H7 (cell line): ENCODE results near the gene NR5A1. TPM values are rescaled to one million over a fixed set of nuclear protein-coding genes. Genes with fewer than 3 reads are reported as not detected.

Experiments used
- DNase-seq: peaks from one replicate; pipeline ENCODE4 v3.0.0; 2012
- H3K27me3 ChIP-seq: 2 replicates; pipeline ENCODE4 v1.6.0; 2011; ENCODE audit warnings: mild to moderate bottlenecking, low read length; ENCODE audit not compliant: control insufficient read depth, insufficient read depth
- H3K36me3 ChIP-seq: replicated peaks from 2 replicates; pipeline ENCODE4 v1.5.1; 2011; ENCODE audit warnings: low read length; ENCODE audit not compliant: control insufficient read depth, insufficient read depth
- H3K4me3 ChIP-seq: 2 replicates; pipeline ENCODE4 v1.5.1; 2011; ENCODE audit warnings: low read depth, mild to moderate bottlenecking, control low read depth, low read length, moderate library complexity; ENCODE audit not compliant: insufficient read depth
- total RNA-seq: library from RNA; depleted of rRNA; stranded (reverse); fragments of >200 nt; shearing (Covaris generic); gene quantifications from 2 replicates; pipeline ENCODE4 v1.2.3, GENCODE V29; 2014

Gene NR5A1
- total RNA-seq, 1 experiment from 2014 or later = 0.73 TPM

DNA sequence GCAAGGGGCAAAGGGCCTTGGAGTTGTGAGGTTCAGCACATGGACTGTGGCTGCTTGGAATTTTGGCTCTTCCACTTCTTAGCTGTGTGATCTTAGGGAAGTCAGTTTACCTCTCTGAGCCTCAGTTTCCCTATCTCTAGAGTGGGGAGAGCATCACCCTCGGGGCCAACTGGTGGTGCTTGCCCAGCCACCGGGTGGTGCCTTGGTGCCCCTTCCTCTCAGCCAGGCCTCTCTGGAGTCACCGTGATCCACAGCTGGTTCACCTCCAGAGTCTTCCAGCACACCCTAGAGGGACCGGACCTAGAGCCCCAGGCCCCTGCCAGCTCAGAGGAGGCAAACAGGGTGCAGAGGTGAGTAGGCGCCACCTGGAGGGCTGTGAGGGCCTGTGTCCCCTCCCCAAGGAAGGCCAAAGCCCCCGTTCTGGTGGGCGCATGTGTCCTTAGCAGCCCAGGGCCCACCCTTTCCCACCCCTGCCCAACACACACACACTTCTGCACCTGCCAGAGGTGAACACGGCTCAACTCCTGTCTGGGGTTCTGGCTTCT, 49.2 kb downstream of the NR5A1 start:
- Histone ChIP-seq H3K36me3 (no peaks in the 10 kb centered on the region), H3K4me3 (no peak overlapping the region), H3K27me3 (peaks cover 8% of the 10 kb centered on the region)
- DNase-seq = peak; percentile 68

DNA sequence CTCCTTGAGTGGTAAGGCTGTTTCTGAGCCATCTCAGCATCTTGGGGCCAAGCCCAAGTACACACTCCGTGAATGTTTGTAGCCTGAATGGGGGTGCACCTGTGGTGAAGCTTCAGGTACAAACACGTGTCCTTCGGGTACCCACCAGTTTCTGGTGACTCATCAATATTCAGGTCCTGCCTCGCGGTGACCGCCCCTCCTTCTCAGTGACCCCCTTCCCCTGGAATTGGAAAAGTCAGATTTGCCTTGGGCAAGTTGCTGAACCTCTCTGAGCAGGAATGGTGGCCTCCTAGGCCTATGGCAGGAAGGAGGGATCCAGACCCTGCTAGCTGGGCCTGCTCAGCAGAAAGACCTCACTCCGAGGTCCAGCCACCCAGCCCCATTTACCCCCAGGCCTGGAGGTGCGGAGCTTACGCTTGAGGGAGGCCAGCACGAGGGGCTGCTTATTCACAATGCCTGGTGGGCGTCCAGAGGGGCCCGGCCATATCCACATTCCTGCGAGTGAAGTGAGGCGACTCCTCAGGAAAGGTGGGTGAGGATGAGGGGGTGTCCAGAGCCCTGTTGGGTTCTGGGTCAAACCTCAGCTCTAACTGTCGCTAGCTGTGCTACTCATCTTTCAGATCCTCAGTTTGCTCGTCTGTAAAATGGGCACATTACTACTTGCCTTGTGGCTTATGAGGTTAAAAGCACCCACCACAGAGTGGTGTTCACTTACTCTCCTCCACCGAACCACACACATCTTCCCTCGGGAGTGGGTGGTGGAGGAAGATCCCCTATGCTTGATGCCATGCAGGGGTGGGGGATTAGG, 49.9 kb downstream of the NR5A1 start:
- peak; percentile 46 for DNase-seq
- Histone ChIP-seq H3K27me3 (peaks cover 15% of the 10 kb centered on the region), H3K4me3 (no peak overlapping the region), H3K36me3 (no peaks in the 10 kb centered on the region)

DNA sequence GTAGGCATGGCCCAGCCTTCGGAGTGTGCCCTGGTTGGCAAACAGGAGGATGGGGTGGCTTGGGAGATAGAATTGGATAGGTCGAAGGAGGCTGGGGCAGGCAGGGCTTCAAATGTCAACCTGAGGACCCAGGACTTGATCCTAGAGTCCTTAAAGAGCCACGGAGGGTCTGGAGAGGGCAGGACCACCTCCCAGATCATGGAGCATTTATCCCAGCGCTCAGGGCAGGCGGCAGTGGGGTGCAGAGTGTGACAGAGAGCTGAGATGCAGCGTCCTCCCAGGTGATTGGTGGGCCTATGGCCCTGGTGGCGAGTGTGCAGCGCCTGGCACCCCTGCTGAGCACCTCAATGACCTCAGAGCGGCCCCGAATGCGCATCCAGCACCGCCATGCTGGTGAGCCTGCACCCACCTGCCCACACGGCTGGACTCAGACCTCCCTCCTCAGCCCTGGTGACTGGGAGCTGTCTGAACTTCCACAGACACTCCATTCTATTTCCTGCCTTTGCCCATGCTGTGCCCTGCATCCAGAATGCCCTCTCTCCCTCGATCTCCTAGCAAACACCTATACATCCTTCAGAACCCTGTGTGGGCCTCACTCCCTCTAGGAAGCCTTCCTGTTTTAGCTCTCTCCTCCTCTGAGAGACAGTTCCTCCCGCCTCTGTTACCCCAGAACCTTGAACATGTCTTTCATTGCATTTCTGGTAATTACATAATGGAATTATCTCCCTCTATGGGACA, 50.7 kb downstream of the NR5A1 start:
- H3K27me3 ChIP-seq = peaks cover 22% of the 10 kb centered on the region
- H3K4me3 ChIP-seq = no peak overlapping the region
- DNase-seq = peak; percentile 63
- H3K36me3 ChIP-seq = no peaks in the 10 kb centered on the region

DNA sequence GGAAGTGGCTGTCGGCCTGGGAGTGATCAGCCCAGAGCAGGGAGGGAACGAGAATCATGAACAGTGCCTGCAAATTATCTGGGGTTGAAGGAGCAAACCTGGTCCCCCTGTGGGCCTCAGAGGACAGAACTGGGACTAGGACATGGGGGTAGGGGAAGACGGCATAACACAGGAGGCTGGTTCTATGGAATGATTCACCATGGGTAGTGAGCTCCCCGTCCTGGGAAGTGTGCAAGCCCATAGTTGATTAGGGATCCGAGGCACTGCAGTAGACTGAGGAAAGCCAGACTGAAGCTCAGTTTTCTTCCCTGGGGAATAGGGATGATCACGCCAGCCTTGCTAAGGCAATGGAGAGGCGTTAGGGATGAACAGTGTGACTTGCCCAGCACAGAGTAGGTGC, 51.4 kb downstream of the NR5A1 start:
- H3K4me3 ChIP-seq = no peak overlapping the region

DNA sequence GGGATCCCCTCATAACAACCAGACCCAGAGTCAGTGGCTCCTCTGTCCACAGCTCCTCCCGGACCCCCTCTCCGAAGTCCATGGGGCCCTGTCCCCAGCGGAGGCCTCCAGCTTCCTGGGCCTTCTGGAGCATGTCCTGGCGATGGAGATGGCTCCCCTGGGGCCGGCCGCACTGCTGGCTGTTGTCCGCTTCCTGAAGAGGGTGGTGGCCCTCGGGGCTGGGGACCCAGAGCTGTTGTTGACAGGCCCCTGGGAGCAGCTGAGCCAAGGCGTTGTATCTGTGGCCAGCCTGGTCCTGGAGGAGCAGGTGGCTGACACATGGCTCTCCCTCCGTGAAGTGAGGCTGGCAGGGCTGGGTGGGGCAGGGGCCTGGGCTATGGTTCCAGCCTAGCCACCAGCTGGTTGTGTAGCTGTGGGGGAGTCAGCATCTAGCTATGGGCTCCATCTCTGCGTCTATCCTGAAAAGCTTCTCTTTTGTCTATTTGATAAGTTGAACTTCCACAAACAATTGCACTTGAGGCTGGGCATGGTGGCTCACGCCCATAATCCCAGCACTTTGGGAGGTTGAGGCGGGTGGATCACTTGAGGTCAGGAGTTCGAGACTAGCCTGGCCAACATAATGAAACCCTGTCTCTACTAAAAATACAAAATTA, 52.3 kb downstream of the NR5A1 start:
- peaks cover 34% of the 10 kb centered on the region for H3K27me3 ChIP-seq
- no peak overlapping the region for H3K4me3 ChIP-seq
- no peaks in the 10 kb centered on the region for H3K36me3 ChIP-seq
- DNase-seq = no peak

More for the DNA sequence above, 51.4 kb downstream of the NR5A1 start:
- Histone ChIP-seq H3K36me3 (no peaks in the 10 kb centered on the region), H3K27me3 (peaks cover 29% of the 10 kb centered on the region)
- DNase-seq = no peak

DNA sequence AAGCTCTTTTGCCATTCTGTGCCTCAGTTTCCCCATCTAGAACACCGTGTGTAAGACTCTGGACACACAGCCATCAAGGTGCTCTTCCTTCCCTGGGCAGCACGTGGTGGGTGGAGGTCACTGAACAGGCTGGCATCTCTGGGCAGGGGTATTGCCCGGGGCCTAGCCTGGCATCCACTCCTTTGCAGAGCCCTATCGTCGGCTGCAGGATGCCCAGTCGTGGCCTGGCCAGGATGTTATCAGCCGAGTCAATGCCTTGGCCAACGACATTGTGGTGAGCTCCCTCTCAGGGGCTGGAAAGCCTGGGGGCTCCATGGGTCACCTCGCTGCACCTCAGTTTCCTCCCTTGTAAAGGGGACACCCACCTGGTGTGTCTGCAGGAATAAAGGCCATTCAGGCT, 52.9 kb downstream of the NR5A1 start:
- no peak for DNase-seq
- peaks cover 34% of the 10 kb centered on the region for H3K27me3 ChIP-seq
- H3K4me3 ChIP-seq = no peak overlapping the region

DNA sequence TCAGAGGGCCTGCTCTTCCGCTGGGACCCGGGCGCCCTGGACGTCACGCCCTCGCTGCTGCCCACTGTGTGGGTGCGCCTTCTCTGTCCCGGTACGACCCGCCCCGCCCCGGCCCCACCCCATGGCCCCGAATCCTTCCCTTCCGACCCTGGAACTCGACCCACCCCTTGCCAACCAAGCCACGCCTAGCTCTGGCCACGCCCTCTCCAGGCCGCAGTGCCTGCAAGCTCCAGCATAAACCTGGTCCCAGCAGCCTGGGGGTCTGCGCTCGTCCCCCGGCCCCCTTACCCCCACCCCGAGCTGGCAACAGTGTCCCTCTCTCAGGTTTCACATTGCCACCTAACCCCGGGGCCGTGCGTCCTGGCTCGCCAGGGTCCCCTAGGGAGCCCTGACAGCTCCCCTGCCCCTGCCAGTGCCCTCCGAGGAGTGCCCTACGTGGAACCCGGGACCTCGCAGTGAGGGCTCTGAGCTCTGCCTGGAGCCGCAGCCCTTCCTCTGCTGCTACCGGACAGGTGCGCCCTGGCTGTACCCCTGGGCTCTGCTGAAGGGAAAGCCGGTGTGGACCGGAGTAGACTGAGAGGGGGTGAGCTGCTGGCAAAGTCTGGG, 53.5 kb downstream of the NR5A1 start:
- H3K4me3 ChIP-seq = peak overlapping the region; percentile 47
- peaks cover 34% of the 10 kb centered on the region for H3K27me3 ChIP-seq
- DNase-seq = peak; percentile 92
- no peaks in the 10 kb centered on the region for H3K36me3 ChIP-seq

More for the DNA sequence above, 52.9 kb downstream of the NR5A1 start:
- H3K36me3 ChIP-seq = no peaks in the 10 kb centered on the region

DNA sequence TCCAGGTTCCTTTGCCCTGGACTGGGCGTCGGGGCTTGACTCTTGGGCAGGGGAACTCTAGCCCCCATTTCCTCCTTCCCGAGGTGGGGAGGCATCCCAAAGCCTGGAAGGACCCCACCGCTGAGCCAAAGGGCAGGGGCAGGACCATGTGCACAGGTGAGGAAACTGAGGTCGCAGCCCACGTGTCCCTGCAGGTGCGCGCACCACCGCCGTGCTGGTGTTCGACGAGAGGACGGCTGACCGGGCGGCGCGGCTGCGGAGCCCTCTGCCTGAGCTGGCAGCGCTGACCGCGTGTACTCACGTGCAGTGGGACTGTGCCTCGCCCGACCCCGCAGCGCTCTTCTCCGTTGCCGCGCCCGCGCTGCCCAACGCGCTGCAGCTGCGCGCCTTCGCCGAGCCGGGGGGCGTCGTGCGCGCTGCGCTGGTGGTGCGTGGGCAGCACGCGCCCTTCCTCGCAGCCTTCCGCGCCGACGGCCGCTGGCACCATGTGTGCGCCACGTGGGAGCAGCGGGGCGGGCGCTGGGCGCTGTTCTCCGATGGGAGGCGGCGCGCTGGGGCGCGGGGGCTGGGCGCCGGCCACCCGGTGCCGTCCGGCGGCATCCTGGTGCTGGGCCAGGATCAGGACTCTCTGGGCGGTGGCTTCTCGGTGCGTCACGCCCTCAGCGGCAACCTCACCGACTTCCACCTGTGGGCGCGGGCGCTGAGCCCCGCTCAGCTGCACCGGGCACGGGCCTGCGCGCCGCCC, 54.2 kb downstream of the NR5A1 start:
- Histone ChIP-seq H3K27me3 (peaks cover 34% of the 10 kb centered on the region), H3K4me3 (peak overlapping the region; percentile 47), H3K36me3 (no peaks in the 10 kb centered on the region)
- DNase-seq = no peak

DNA sequence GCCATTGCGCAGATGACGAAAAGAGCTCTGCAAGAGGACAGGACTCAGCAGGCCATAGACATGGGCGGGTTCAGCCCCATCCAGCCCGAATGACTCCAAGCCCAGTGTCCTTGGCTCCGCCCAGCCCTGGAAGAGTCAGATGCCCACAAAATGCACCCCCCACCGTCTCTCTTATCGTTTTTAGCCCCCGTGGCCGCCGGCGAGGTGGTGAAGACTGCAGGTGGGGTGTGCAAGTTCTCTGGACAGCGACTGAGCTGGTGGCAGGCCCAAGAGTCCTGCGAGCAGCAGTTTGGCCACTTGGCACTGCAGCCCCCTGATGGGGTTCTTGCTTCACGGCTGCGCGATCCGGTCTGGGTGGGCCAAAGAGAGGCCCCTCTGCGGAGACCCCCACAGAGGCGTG, 54.9 kb downstream of the NR5A1 start:
- DNase-seq = peak; percentile 50
- H3K36me3 ChIP-seq = no peaks in the 10 kb centered on the region
- H3K4me3 ChIP-seq = no peak overlapping the region
- peaks cover 34% of the 10 kb centered on the region for H3K27me3 ChIP-seq

DNA sequence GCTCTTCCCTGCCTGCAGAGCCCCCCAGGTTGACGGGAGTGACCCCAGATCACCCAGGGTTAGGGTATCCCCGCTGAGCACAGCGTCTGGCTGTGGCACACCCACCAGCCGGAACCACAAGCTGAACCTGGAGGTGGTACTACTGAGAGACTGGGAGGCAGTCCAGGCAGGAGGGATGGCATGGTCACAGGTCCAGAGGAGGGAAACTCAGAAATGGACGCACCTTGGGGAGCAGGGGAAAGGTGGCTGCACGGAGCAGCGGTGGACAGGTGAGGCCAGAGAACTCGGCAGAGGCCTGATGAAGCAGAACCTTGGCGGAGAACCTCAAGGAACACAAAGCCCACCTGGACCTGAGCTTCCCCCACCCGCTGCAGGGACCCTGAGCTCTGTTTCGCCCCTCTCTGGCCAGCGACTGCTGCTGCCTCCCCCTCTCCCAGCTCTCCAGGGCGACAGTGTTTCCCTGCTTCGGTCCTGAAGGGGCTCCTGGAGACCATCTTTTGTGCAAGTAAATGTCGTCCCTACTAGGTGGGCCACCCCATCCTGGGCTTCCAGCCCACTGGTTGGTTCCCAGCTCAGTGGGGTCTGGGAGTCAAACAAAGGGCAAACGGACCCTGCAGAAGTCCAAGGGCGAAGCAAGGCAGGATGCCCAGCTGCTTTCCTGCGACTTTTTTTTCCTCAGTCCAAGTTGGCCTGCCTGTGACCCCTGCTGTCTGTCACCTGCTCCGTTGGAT, 56.1 kb downstream of the NR5A1 start:
- Histone ChIP-seq H3K4me3 (peak overlapping the region; percentile 41; the same call in 1 of the 2 replicates), H3K27me3 (peaks cover 34% of the 10 kb centered on the region), H3K36me3 (no peaks in the 10 kb centered on the region)
- DNase-seq = peak; percentile 62

DNA sequence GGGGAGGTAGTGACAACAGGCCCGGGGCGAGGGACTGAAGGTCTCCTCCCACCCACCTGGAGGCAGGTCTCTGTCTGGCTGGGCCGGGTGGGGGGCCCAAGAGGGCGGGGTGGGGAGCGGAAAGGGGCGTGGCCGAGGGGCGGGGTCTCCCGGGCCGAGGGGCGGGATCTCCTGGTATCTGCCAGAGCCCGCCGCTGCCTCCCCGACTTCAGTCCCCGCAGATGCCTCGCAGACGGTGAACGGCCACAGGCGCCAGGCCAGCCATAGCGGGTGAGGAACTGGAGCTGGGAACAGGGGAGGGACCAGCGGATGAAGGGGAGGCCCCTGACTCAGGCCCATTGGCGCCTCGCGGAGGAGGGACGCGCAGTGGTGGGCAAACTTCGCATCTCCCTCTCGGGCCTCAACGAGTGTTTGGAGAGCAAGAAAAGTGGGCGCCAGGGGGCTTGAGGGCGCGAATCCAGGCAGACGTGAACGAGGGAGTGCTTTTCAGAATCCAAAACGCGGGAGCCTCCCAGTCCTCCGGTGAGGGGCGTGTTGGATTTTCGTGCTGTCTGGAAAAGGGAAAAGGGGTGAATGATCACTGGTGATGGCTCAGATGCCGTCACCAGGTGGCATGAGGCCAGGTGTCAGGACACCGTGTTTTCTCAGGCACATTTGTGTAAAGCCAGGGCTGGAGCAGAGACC, 56.8 kb downstream of the NR5A1 start, which contains the start of gene ADGRD2:
ADGRD2 (plus strand) TSS at position 211 of the 684 bp plus-strand sequence. CDS start 1,216 bp downstream, outside the sequence.
- Histone ChIP-seq H3K36me3 (no peaks in the 10 kb centered on the region), H3K4me3 (peak within 1 kb of the TSS; percentile 41), H3K27me3 (peaks cover 34% of the 10 kb centered on the region)
- DNase-seq = peak; percentile 98

DNA sequence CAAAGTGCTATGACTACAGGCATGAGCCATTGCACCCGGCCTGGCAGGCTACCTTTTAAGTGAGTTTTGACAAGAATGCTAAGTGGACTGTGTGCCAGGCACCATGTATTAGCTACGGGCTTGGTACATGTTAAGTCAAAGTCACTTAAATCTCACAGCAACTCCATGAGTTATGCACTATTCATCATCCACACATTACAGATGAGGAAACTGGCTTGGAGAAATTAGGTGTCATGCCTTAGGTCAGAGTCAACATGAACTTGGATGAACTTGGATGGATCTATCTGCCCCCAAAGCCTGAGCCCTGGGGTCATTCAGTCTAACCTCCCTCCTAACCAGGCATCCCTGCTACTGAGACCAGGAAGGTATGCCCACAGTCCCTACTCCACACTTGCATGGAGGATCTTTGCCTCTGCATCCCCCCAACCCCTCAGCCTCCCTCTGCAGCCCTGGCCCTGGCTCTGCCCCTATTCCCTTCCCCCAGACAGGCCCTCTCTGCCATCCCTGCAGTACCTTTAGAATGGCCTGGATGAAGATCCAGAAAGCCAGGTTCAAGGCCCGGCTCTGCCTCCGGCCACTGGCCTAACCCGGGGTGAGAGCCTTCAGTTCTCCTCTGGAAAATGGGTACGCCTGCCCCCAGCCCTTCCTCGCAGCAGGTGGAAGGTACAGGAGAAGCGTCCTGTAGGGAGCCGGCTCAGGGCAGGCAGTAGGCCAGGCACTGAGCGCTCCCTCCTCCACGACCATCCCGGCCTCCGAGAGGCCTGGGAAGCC, 57.6 kb downstream of the NR5A1 start:
- Histone ChIP-seq H3K36me3 (no peaks in the 10 kb centered on the region), H3K27me3 (peaks cover 34% of the 10 kb centered on the region), H3K4me3 (no peak overlapping the region)
- DNase-seq = no peak
